Measurements from ENCODE around the gene PFKFB3. TPM values are rescaled to one million over a fixed set of nuclear protein-coding genes. Genes with fewer than 3 reads are reported as not detected.

Gene PFKFB3
- total and polyA plus RNA-seq, 2 of the 4 experiments (the other 2 are of a cell fraction), result 34.1 to 45.5 TPM

- TF ChIP-seq NFE2L2 (IDR thresholded peaks at IDR 0.05; ENCODE audit: low read depth, low read length), result no peak
These were observed 765 bp downstream of the PFKFB3 start (continued) for GRCh38 chr10:6203331-6204062.

GRCh38 chr10:6204063-6204340 lies 1.3 kb downstream of the PFKFB3 start:
- H3K56ac ChIP-seq (ENCODE audit: extremely low read depth, insufficient read depth, low read length), result no peak overlapping the region; the same call in 1 of the 2 replicates
- H3K4me3 ChIP-seq (ENCODE audit: insufficient read depth, low read depth, low read length), result peak overlapping the region; percentile 83
- intact Hi-C loops (cut with micrococcal nuclease), result loop anchor here (5.0 kb wide), 1 partner anchor 42 kb away; no protein-coding TSS in a partner anchor
- H3K9ac ChIP-seq (ENCODE audit: low read depth, low read length), result peak overlapping the region; percentile 91
- peaks cover 19% of the 10 kb centered on the region for H3K4me1 ChIP-seq (ENCODE audit: control insufficient read depth, insufficient read depth, low read length)
- no peak overlapping the region for H4K5ac ChIP-seq (ENCODE audit: low read depth, low read length)
- in situ Hi-C loops (cut with MboI; ENCODE audit: low sequenced_read_pairs), result no loop called here
- H3K9me3 ChIP-seq (ENCODE audit: control insufficient read depth, insufficient read depth, low read length), result no peaks in the 10 kb centered on the region
- peak overlapping the region; percentile 49 for H2BK120ac ChIP-seq (ENCODE audit: low read depth, low read length)
- H3K27me3 ChIP-seq (ENCODE audit: control insufficient read depth, insufficient read depth, low read length), result no peaks in the 10 kb centered on the region
- H3K36me3 ChIP-seq (ENCODE audit: control insufficient read depth, insufficient read depth, low read length), result peaks cover 4% of the 10 kb centered on the region; the same call in 1 of the 2 replicates
- H3K4me2 ChIP-seq (ENCODE audit: low read depth, low read length), result peak overlapping the region; percentile 75
- H3K4ac ChIP-seq (ENCODE audit: low read depth, low read length), result peak overlapping the region; percentile 88
- peaks cover 21% of the 10 kb centered on the region for H3K9me1 ChIP-seq (ENCODE audit: insufficient read depth, low read length)
- H2BK20ac ChIP-seq (ENCODE audit: low read depth, low read length), result no peak overlapping the region
- peak overlapping the region; percentile 94; the same call in 1 of the 2 replicates for H3K14ac ChIP-seq (replicated peaks; ENCODE audit: low read depth, low read length)
- peak overlapping the region; percentile 95 for H2AK9ac ChIP-seq (replicated peaks; ENCODE audit: low read depth, low read length, poor library complexity)
- H2BK15ac ChIP-seq (ENCODE audit: low read depth, low read length), result no peak overlapping the region
- dilution Hi-C loops (cut with HindIII; ENCODE audit: low sequenced_read_pairs, unreplicated experiment), result no loop called here
- POLR2A ChIA-PET (ENCODE audit: unreplicated experiment), result interaction anchor here (0.6 kb wide), 1 partner anchor 136 kb away, joined by 5 read pairs; no protein-coding TSS in a partner anchor
- H4K91ac ChIP-seq (ENCODE audit: insufficient read depth, low read depth, low read length), result peak overlapping the region; percentile 84
- H3K79me1 ChIP-seq (ENCODE audit: low read depth in 1 of 2, low read length in 2 of 2), result peaks cover 6 to 72% of the 10 kb centered on the region in 2 experiments; a peak in 3 of 4 replicates
- ATAC-seq (ENCODE audit: low read depth) (peak; percentile 3; the same call in 1 of the 2 replicates), DNase-seq (no peak)
- H2BK5ac ChIP-seq (ENCODE audit: low read depth, low read length, poor library complexity, severe bottlenecking), result peak overlapping the region; percentile 73
- no CpG with 5 or more reads among the region's 28 CpGs for WGBS, 2 experiments (ENCODE audit: extremely low coverage in 2 of 2, insufficient read length in 1 of 2)
- peak overlapping the region; percentile 83 for H3K27ac ChIP-seq (ENCODE audit: insufficient read depth, low read length)
- CTCF ChIA-PET, result interaction anchor here (1.6 to 1.7 kb wide), 2 partner anchors 14 to 198 kb away, joined by 5 to 8 read pairs; no protein-coding TSS in a partner anchor
- no peak overlapping the region; the same call in 1 of the 2 replicates for H3K18ac ChIP-seq (ENCODE audit: low read depth, low read length)
- peak overlapping the region; percentile 95 for H2AFZ ChIP-seq (replicated peaks; ENCODE audit: low read length, poor library complexity)
- H3K23ac ChIP-seq (ENCODE audit: low read depth, low read length), result peak overlapping the region; percentile 76
- peaks cover 76% of the 10 kb centered on the region for H4K20me1 ChIP-seq (ENCODE audit: insufficient read depth, low read length)
- peak overlapping the region; percentile 75; the same call in 1 of the 2 replicates for H2AK5ac ChIP-seq (ENCODE audit: low read depth, low read length)
- no TSS peak for BruUV-seq (replicated peaks)
- H4K8ac ChIP-seq (ENCODE audit: low read depth in 2 of 2, low read length in 2 of 2), result peak overlapping the region in 1 of 2 experiments; percentile 51; a peak in 1 of 4 replicates
- TF ChIP-seq POLR2A (IDR thresholded peaks at IDR 0.05; ENCODE audit: low read depth, low read length), result no peak
- TF ChIP-seq FOS (IDR thresholded peaks at IDR 0.05; ENCODE audit: low read depth, low read length), result no peak
- no peak for TF ChIP-seq BHLHE40 (IDR thresholded peaks at IDR 0.05; ENCODE audit: low read depth, low read length)
- no peak for TF ChIP-seq RFX5 (IDR thresholded peaks at IDR 0.05; ENCODE audit: low read depth, low read length)
- no peak for TF ChIP-seq SMC3 (IDR thresholded peaks at IDR 0.05; ENCODE audit: low read depth, low read length)
- no peak for TF ChIP-seq CHD1 (IDR thresholded peaks at IDR 0.05; ENCODE audit: low read depth, low read length)
- no peak for TF ChIP-seq MXI1 (IDR thresholded peaks at IDR 0.05; ENCODE audit: borderline replicate concordance, low read depth, low read length)
- no peak for TF ChIP-seq CEBPB (IDR thresholded peaks at IDR 0.05; ENCODE audit: low read depth, low read length)
- TF ChIP-seq NFE2L2 (IDR thresholded peaks at IDR 0.05; ENCODE audit: low read depth, low read length), result no peak
- no peak for TF ChIP-seq USF2 (IDR thresholded peaks at IDR 0.05; ENCODE audit: low read depth, low read length)
- no peak for TF ChIP-seq ELK1 (IDR thresholded peaks at IDR 0.05; ENCODE audit: borderline replicate concordance, low read depth, low read length)
- no peak for TF ChIP-seq RAD21 (IDR thresholded peaks at IDR 0.05; ENCODE audit: low read length)
- no peak for TF ChIP-seq RCOR1 (IDR thresholded peaks at IDR 0.05; ENCODE audit: insufficient replicate concordance, low read length)
- no peak for TF ChIP-seq MAFK (IDR thresholded peaks at IDR 0.05; ENCODE audit: low read depth, low read length)
- no peak for TF ChIP-seq MAZ (IDR thresholded peaks at IDR 0.05; ENCODE audit: borderline replicate concordance, low read depth, low read length)
